WTC11 (cell line): ENCODE data around the gene DNAJB8. TPM values are rescaled to one million over a fixed set of nuclear protein-coding genes. Genes with fewer than 3 reads are reported as not detected.

Experiments used
- ATAC-seq: fragments of 200-7000 bp; cut with Tn5 transposase; 2 replicates; pipeline ENCODE4 v1.10.0; 2021; ENCODE audit warnings: mild to moderate bottlenecking, moderate library complexity
- CTCF ChIA-PET: fragments of 300-600 bp; sonication (Branson Sonifier 250); formaldehyde crosslinking; loops from one replicate; lab custom pipeline; 2021; ENCODE audit warnings: antibody characterized with exemption; lab: Charles Lee
- POLR2A ChIA-PET: fragments of 350-600 bp; sonication (Branson Sonifier 250); formaldehyde crosslinking; loops from one replicate; lab custom pipeline; 2021; ENCODE audit warnings: antibody characterized with exemption; lab: Charles Lee
- DNase-seq: peaks from one replicate; pipeline ENCODE4 v3.0.0; 2021; ENCODE audit warnings: low spot score
- H3K27ac Mint-ChIP-seq: 2 replicates; pipeline ENCODE4 v1.8.0; 2021; ENCODE audit warnings: mixed read lengths
- H3K27me3 Mint-ChIP-seq: 2 replicates; pipeline ENCODE4 v1.8.0; 2021; ENCODE audit warnings: low read depth, mild to moderate bottlenecking, moderate library complexity, mixed read lengths
- H3K36me3 Mint-ChIP-seq: 2 replicates; pipeline ENCODE4 v1.8.0; 2021; ENCODE audit warnings: mixed read lengths
- H3K4me1 Mint-ChIP-seq: 2 replicates; pipeline ENCODE4 v1.8.0; 2022; ENCODE audit warnings: mixed read lengths
- H3K4me3 Mint-ChIP-seq: 2 replicates; pipeline ENCODE4 v1.8.0; 2021; ENCODE audit warnings: mild to moderate bottlenecking, moderate library complexity, mixed read lengths
- H3K9me3 Mint-ChIP-seq: 2 replicates; pipeline ENCODE4 v1.8.0; 2021; ENCODE audit warnings: mixed read lengths
- ATF1 ChIP-seq: sonication (generic); formaldehyde crosslinking; IDR thresholded peaks from 2 replicates; pipeline ENCODE4 v1.8.1; 2023; ENCODE audit warnings: mild to moderate bottlenecking, moderate library complexity, missing genetic modification reagents
- CBFB ChIP-seq: sonication (generic); formaldehyde crosslinking; IDR thresholded peaks from 2 replicates; pipeline ENCODE4 v1.8.1; 2022; ENCODE audit warnings: mild to moderate bottlenecking, low read depth, missing genetic modification reagents
- CDX4 ChIP-seq: fragments of 250-450 bp; sonication (Bioruptor Pico); IDR thresholded peaks from 2 replicates; pipeline ENCODE4 v1.9.0; 2021; ENCODE audit warnings: moderate library complexity, mild to moderate bottlenecking, inconsistent platforms, borderline replicate concordance
- E2F5 ChIP-seq: sonication (generic); formaldehyde crosslinking; IDR thresholded peaks from 2 replicates; pipeline ENCODE4 v1.8.1; 2022; ENCODE audit warnings: mild to moderate bottlenecking, moderate library complexity, missing genetic modification reagents
- ESRRA ChIP-seq: sonication (generic); formaldehyde crosslinking; IDR thresholded peaks from 2 replicates; pipeline ENCODE4 v1.8.1; 2022; ENCODE audit warnings: mild to moderate bottlenecking, missing genetic modification reagents, borderline replicate concordance
- ETV6 ChIP-seq: sonication (generic); formaldehyde crosslinking; IDR thresholded peaks from 2 replicates; pipeline ENCODE4 v1.8.1; 2022; ENCODE audit warnings: mild to moderate bottlenecking, missing genetic modification reagents
- FOXP1 ChIP-seq: sonication (generic); formaldehyde crosslinking; IDR thresholded peaks from 2 replicates; pipeline ENCODE4 v1.8.0; 2022; ENCODE audit warnings: missing genetic modification reagents, mild to moderate bottlenecking, moderate library complexity, borderline replicate concordance
- KAT7 ChIP-seq: sonication (generic); formaldehyde crosslinking; IDR thresholded peaks from 2 replicates; pipeline ENCODE4 v1.8.1; 2023; ENCODE audit warnings: missing genetic modification reagents, mild to moderate bottlenecking, borderline replicate concordance
- NR3C1 ChIP-seq: sonication (generic); formaldehyde crosslinking; conservative IDR thresholded peaks from 2 replicates; pipeline ENCODE4 v1.8.1; 2023; ENCODE audit warnings: low read depth, mild to moderate bottlenecking, missing genetic modification reagents
- RORB ChIP-seq: fragments of 250-450 bp; sonication (Bioruptor Pico); IDR thresholded peaks from 2 replicates; pipeline ENCODE4 v1.9.0; 2021; ENCODE audit warnings: mild to moderate bottlenecking
- SOX15 ChIP-seq: fragments of 250-450 bp; sonication (Bioruptor Pico); IDR thresholded peaks from 2 replicates; pipeline ENCODE4 v1.9.0; 2021; ENCODE audit warnings: mild to moderate bottlenecking
- ZNF396 ChIP-seq: fragments of 250-450 bp; sonication (Bioruptor Pico); IDR thresholded peaks from 2 replicates; pipeline ENCODE4 v1.8.0; 2021; ENCODE audit warnings: mild to moderate bottlenecking, moderate library complexity, borderline replicate concordance
- total RNA-seq: library from RNA; stranded (reverse); gene quantifications from 3 replicates; pipeline ENCODE4 v1.2.3, GENCODE V29; 2021
- TF ChIP-seq, protein P1 (sequence below): sonication (generic); formaldehyde crosslinking; IDR thresholded peaks from 2 replicates; pipeline ENCODE4 v1.8.1; 2022; ENCODE audit warnings: mild to moderate bottlenecking, missing genetic modification reagents, moderate library complexity, borderline replicate concordance
- TF ChIP-seq, protein P2 (sequence below): sonication (generic); formaldehyde crosslinking; IDR thresholded peaks from 2 replicates; pipeline ENCODE4 v1.8.1; 2023; ENCODE audit warnings: mild to moderate bottlenecking, missing genetic modification reagents, moderate library complexity
- TF ChIP-seq, protein P3 (sequence below): sonication (generic); formaldehyde crosslinking; IDR thresholded peaks from 2 replicates; pipeline ENCODE4 v1.8.1; 2023; ENCODE audit warnings: mild to moderate bottlenecking, missing genetic modification reagents

DNAJB8 gene
- total RNA-seq, 1 experiment from 2014 or later, result not detected

- no peak overlapping the region for H3K27ac Mint-ChIP-seq
- ChIA-PET CTCF (interaction anchor here (0.6 to 6.6 kb wide), 3 partner anchors 11 to 59 kb away, joined by 3 to 45 read pairs (median 36); no protein-coding TSS in a partner anchor), POLR2A (no interaction called here)
- no peaks in the 10 kb centered on the region for H3K9me3 Mint-ChIP-seq
- ATAC-seq, result no peak
- peak overlapping the region; percentile 25; the same call in 1 of the 2 replicates for H3K4me3 Mint-ChIP-seq
- no peak for TF ChIP-seq NR3C1 (CRISPR knock-in tag)
- TF ChIP-seq RORB (CRISPR knock-in tag), result no peak
- no peak for DNase-seq
- no peaks in the 10 kb centered on the region; the same call in 1 of the 2 replicates for H3K36me3 Mint-ChIP-seq
- H3K27me3 Mint-ChIP-seq, result peaks cover 100% of the 10 kb centered on the region
- H3K4me1 Mint-ChIP-seq, result peaks cover 65% of the 10 kb centered on the region
Measured at GRCh38 chr3:128485282-128486204, 18.9 kb upstream of the DNAJB8 start.

DNA sequence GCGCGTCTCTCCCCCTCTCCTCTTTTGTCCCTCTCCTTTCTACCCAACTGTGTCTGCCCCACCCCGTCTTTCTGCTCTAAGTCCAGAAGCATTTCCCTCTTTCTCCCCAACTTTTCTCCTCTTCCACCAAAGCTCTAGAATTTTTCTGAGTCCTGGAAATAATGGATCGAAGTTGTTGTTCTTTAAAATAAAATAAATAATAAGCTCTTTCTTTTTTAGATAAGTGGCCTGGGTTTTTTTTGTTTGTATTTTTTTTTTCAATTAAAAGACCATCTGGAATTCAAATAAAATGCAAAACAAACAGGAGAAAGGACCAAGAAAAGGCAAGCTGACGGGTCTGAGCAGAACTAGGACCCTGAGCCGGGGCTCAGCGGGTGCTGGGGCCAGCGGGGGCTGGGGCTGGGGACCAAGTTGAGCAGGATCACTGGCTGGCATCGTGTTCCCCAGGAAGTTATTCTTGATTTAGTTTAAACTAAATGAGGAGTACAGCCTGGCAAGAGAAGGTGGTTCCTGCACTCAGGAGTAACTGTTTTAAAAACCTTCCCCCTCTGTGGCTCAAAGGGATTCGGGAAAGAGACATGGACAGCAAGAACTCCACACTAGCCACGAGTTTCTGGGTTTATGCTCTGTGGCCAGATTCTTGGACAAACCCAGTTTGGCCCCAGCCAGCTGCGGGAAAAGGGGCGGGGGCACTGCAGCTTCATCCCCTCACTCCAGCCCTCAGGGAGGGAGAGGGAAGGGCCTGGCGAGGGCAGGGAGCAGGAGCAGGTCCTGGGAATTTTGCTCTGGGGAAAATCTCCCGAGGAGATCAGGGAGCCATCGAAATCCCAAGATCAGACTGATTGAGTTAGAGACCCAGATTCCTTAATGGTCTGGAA lies 18.0 kb upstream of the DNAJB8 start:
- no peaks in the 10 kb centered on the region for H3K9me3 Mint-ChIP-seq
- H3K27me3 Mint-ChIP-seq, result peaks cover 100% of the 10 kb centered on the region
- no peak for TF ChIP-seq CBFB
- no peak for TF ChIP-seq ATF1 (CRISPR knock-in tag)
- no peak for TF ChIP-seq CDX4 (CRISPR knock-in tag)
- TF ChIP-seq E2F5, result no peak
- TF ChIP-seq, protein P1, sequence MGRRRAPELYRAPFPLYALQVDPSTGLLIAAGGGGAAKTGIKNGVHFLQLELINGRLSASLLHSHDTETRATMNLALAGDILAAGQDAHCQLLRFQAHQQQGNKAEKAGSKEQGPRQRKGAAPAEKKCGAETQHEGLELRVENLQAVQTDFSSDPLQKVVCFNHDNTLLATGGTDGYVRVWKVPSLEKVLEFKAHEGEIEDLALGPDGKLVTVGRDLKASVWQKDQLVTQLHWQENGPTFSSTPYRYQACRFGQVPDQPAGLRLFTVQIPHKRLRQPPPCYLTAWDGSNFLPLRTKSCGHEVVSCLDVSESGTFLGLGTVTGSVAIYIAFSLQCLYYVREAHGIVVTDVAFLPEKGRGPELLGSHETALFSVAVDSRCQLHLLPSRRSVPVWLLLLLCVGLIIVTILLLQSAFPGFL (CRISPR knock-in tag), result no peak
- no peak for TF ChIP-seq ESRRA (CRISPR knock-in tag)
- TF ChIP-seq, protein P2, sequence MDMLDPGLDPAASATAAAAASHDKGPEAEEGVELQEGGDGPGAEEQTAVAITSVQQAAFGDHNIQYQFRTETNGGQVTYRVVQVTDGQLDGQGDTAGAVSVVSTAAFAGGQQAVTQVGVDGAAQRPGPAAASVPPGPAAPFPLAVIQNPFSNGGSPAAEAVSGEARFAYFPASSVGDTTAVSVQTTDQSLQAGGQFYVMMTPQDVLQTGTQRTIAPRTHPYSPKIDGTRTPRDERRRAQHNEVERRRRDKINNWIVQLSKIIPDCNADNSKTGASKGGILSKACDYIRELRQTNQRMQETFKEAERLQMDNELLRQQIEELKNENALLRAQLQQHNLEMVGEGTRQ (CRISPR knock-in tag), result no peak
- no peak for TF ChIP-seq SOX15 (CRISPR knock-in tag)
- CTCF ChIA-PET, result interaction anchor here (1.1 to 6.6 kb wide), 4 partner anchors 9 to 58 kb away, joined by 4 to 45 read pairs (median 20); partner anchors contain the start of gene GATA2
- H3K36me3 Mint-ChIP-seq, result no peaks in the 10 kb centered on the region; the same call in 1 of the 2 replicates
- peaks cover 63% of the 10 kb centered on the region for H3K4me1 Mint-ChIP-seq
- H3K4me3 Mint-ChIP-seq, result peak overlapping the region; percentile 57
- no peak for ATAC-seq
- no peak overlapping the region for H3K27ac Mint-ChIP-seq
- DNase-seq, result peak; percentile 62
- POLR2A ChIA-PET, result interaction anchor here (0.7 to 0.8 kb wide), 2 partner anchors 22 to 54 kb away, joined by 3 to 4 read pairs; no protein-coding TSS in a partner anchor

GRCh38 chr3:128483657-128484403 lies 17.1 kb upstream of the DNAJB8 start:
- peaks cover 100% of the 10 kb centered on the region for H3K27me3 Mint-ChIP-seq
- no peak overlapping the region for H3K27ac Mint-ChIP-seq
- DNase-seq, result no peak
- ChIA-PET POLR2A (interaction anchor here (0.6 to 1.2 kb wide), 3 partner anchors 21 to 101 kb away, joined by 3 to 5 read pairs (median 3); no protein-coding TSS in a partner anchor), CTCF (interaction anchor here (0.7 to 6.6 kb wide), 15 partner anchors 9 to 197 kb away, joined by 3 to 45 read pairs (median 5); partner anchors contain the start of gene GATA2)
- peak; percentile 2; the same call in 1 of the 2 replicates for ATAC-seq
- peak; percentile 36; the same call in 1 of the 2 replicates for TF ChIP-seq FOXP1 (CRISPR knock-in tag)
- no peak for TF ChIP-seq KAT7 (CRISPR knock-in tag)
- TF ChIP-seq ETV6 (CRISPR knock-in tag), result no peak
- no peak for TF ChIP-seq CDX4 (CRISPR knock-in tag)
- TF ChIP-seq, protein P3, sequence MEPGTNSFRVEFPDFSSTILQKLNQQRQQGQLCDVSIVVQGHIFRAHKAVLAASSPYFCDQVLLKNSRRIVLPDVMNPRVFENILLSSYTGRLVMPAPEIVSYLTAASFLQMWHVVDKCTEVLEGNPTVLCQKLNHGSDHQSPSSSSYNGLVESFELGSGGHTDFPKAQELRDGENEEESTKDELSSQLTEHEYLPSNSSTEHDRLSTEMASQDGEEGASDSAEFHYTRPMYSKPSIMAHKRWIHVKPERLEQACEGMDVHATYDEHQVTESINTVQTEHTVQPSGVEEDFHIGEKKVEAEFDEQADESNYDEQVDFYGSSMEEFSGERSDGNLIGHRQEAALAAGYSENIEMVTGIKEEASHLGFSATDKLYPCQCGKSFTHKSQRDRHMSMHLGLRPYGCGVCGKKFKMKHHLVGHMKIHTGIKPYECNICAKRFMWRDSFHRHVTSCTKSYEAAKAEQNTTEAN (CRISPR knock-in tag), result 0 out of 2 replicates have a peak, but pooled peaks have one; percentile 44
- no peak for TF ChIP-seq ZNF396 (CRISPR knock-in tag)
- H3K36me3 Mint-ChIP-seq, result no peaks in the 10 kb centered on the region; the same call in 1 of the 2 replicates
- H3K9me3 Mint-ChIP-seq, result no peaks in the 10 kb centered on the region
- peaks cover 64% of the 10 kb centered on the region for H3K4me1 Mint-ChIP-seq
- peak overlapping the region; percentile 57 for H3K4me3 Mint-ChIP-seq
